Sigmoid colon (tissue), 7 donors: Measurements from ENCODE around the gene CEP83. TPM values are rescaled to one million over a fixed set of nuclear protein-coding genes. Genes with fewer than 3 reads are reported as not detected.

Source experiments
- DNase-seq: peaks from one replicate; pipeline ENCODE4 v3.0.0-alpha.2; 2019
- H3K27ac ChIP-seq, 4 donors: fragments of 200-600 bp; sonication (generic); one replicate each; pipeline ENCODE4 v1.5.1; 2016 to 2019; ENCODE audit warnings: mild to moderate bottlenecking in 1 of 4
- H3K27me3 ChIP-seq, 3 donors: fragments of 200-600 bp; sonication (generic); one replicate each; pipeline ENCODE4 v1.5.1; 2019; ENCODE audit warnings: mild to moderate bottlenecking in 1 of 3
- H3K36me3 ChIP-seq, 4 donors: fragments of 200-600 bp; sonication (generic); one replicate each; pipeline ENCODE4 v1.5.1; 2016 to 2019
- H3K4me1 ChIP-seq, 4 donors: fragments of 200-600 bp; sonication (generic); one replicate each; pipeline ENCODE4 v1.5.1; 2017 to 2019
- H3K4me3 ChIP-seq, 4 donors: fragments of 200-600 bp; sonication (generic); one replicate each; pipeline ENCODE4 v1.5.1; 2017 to 2019; ENCODE audit warnings: mild to moderate bottlenecking in 2 of 4, moderate library complexity in 1 of 4
- H3K9me3 ChIP-seq, 4 donors: fragments of 200-600 bp in 3 of 4; sonication (generic) in 3 of 4; one replicate each; pipeline versions ENCODE4 v1.5.1 to v1.6.1; 2013 to 2019
- CTCF ChIP-seq, 4 experiments: fragments of 450-650 bp in 3 of 4; fragments of 200-600 bp in 1 of 4; IDR thresholded peaks; one replicate each; pipeline ENCODE4 v1.5.1; 2016 to 2019; ENCODE audit warnings: antibody characterized with exemption in 4 of 4, mild to moderate bottlenecking in 3 of 4, moderate library complexity in 2 of 4
- EP300 ChIP-seq, 4 donors: sonication (generic); formaldehyde crosslinking; IDR thresholded peaks; one replicate each; pipeline ENCODE4 v1.6.1; 2017; ENCODE audit warnings: antibody characterized with exemption in 4 of 4
- POLR2A ChIP-seq, 2 donors: fragments of 450-650 bp; IDR thresholded peaks; one replicate each; pipeline ENCODE4 v1.6.1; 2016; ENCODE audit warnings: antibody characterized with exemption in 2 of 2, mild to moderate bottlenecking in 2 of 2, moderate library complexity in 2 of 2
- POLR2AphosphoS5 ChIP-seq, 4 donors: sonication (generic); formaldehyde crosslinking; IDR thresholded peaks; one replicate each; pipeline ENCODE4 v1.6.1; 2017; ENCODE audit warnings: antibody characterized with exemption in 4 of 4
- WGBS, 2 donors: extraction: QIAGEN DNeasy Blood & Tissue Kit; methylation state at CpG; one replicate each; pipeline ENCODE4 v1.1.7; 2013; 5-methylcytosine and 5-hydroxymethylcytosine counted together
- intact Hi-C: fragments of 100-400 bp; cut with DNase I; formaldehyde crosslinking; loops from one replicate; pipeline ENCODE4 v1.15.1; 2023
- polyA plus RNA-seq, 3 donors: library from polyadenylated mRNA; stranded (reverse); fragments of 200-250 nt; gene quantifications; one replicate each; pipeline ENCODE4 v1.2.3, GENCODE V29; 2013
- total RNA-seq, 4 donors: library from RNA; depleted of rRNA; stranded (reverse); fragments of >200 nt; gene quantifications; one replicate each; pipeline ENCODE4 v1.1.0, GENCODE V29; 2016
- donor health status: healthy with polysubstance abuse.
- donor health status: Bipolar disorder and iron deficiency.
- donor health status: healthy.

The CEP83 gene
- total and polyA plus RNA-seq, 7 donors: 4.4 to 23.5 (median 7.9) TPM

- Histone ChIP-seq H3K27me3 (no peaks in the 10 kb centered on the region), H3K9me3 (no peaks in the 10 kb centered on the region), H3K4me3 (no peak overlapping the region), H3K27ac (no peak overlapping the region), H3K4me1 (no peaks in the 10 kb centered on the region), H3K36me3 (no peaks in the 10 kb centered on the region)
- intact Hi-C loops: no loop called here
- TF ChIP-seq POLR2AphosphoS5 (IDR thresholded peaks at IDR 0.05) (no peak), POLR2A (IDR thresholded peaks at IDR 0.05) (no peak), CTCF (IDR thresholded peaks at IDR 0.05) (no peak), EP300 (IDR thresholded peaks at IDR 0.05) (no peak)
- 30 to 70% methylated on average over 1 of the region's 1 CpG for WGBS, 2 donors
- no peak for DNase-seq
These were observed 14.0 kb downstream of the CEP83 start for GRCh38 chr12:94445662-94446061.

GRCh38 chr12:94437303-94437702 lies 22.4 kb downstream of the CEP83 start:
- H3K4me3 ChIP-seq: no peak overlapping the region
- intact Hi-C loops: no loop called here
- no peak for TF ChIP-seq POLR2A (IDR thresholded peaks at IDR 0.05)
- no peak for TF ChIP-seq EP300 (IDR thresholded peaks at IDR 0.05)
- no peak for TF ChIP-seq CTCF (IDR thresholded peaks at IDR 0.05)
- WGBS, 2 donors: 93 to 99% methylated on average over 1 of the region's 1 CpG
- no peaks in the 10 kb centered on the region for H3K36me3 ChIP-seq
- no peaks in the 10 kb centered on the region for H3K9me3 ChIP-seq
- peaks cover 0 to 8% (median 3%) of the 10 kb centered on the region in 4 donors for H3K4me1 ChIP-seq
- H3K27ac ChIP-seq: no peak overlapping the region
- H3K27me3 ChIP-seq: no peaks in the 10 kb centered on the region
- DNase-seq: no peak

GRCh38 chr12:94435511-94435927 lies 24.1 kb downstream of the CEP83 start:
- no peaks in the 10 kb centered on the region for H3K27me3 ChIP-seq
- DNase-seq: no peak
- H3K27ac ChIP-seq: no peak overlapping the region
- WGBS, 2 donors: 45 to 70% methylated on average over 5 of the region's 5 CpGs
- H3K4me3 ChIP-seq: no peak overlapping the region
- intact Hi-C loops: loop anchor here (2.0 kb wide), 1 partner anchor 301 kb away; no protein-coding TSS in a partner anchor
- TF ChIP-seq CTCF (IDR thresholded peaks at IDR 0.05) (no peak), POLR2A (IDR thresholded peaks at IDR 0.05) (no peak), EP300 (IDR thresholded peaks at IDR 0.05) (no peak), POLR2AphosphoS5 (IDR thresholded peaks at IDR 0.05) (no peak)
- H3K36me3 ChIP-seq: no peaks in the 10 kb centered on the region
- H3K9me3 ChIP-seq: no peaks in the 10 kb centered on the region
- H3K4me1 ChIP-seq: peaks cover 0 to 8% (median 3%) of the 10 kb centered on the region in 4 donors

GRCh38 chr12:94434171-94434570 lies 25.5 kb downstream of the CEP83 start:
- H3K27ac ChIP-seq: no peak overlapping the region
- WGBS, 2 donors: 39 to 67% methylated on average over 3 of the region's 3 CpGs

More at GRCh38 chr12:94434171-94434570, 25.5 kb downstream of the CEP83 start:
- DNase-seq: no peak
- Histone ChIP-seq H3K4me3 (no peak overlapping the region), H3K36me3 (no peaks in the 10 kb centered on the region), H3K9me3 (no peaks in the 10 kb centered on the region), H3K27me3 (no peaks in the 10 kb centered on the region), H3K4me1 (peaks cover 0 to 9% (median 6%) of the 10 kb centered on the region in 4 donors)
- intact Hi-C loops: loop anchor here (2.0 to 5.0 kb wide), 3 partner anchors 98 to 299 kb away; partner anchors contain the start of gene PLXNC1
- TF ChIP-seq EP300 (IDR thresholded peaks at IDR 0.05) (no peak), CTCF (IDR thresholded peaks at IDR 0.05) (peak in 2 of 4 experiments; percentile 23 to 24)
